GM23248 (cell line): ENCODE results near the gene CCDC183.

Experiments used
- EZH2 ChIP-seq: fragments of 200-600 bp; sonication (generic); IDR thresholded peaks from 2 replicates; pipeline ENCODE4 v1.6.1; 2018; ENCODE audit warnings: antibody characterized with exemption, mild to moderate bottlenecking; ENCODE audit not compliant: insufficient read depth, poor library complexity, severe bottlenecking
- EZH2phosphoT487 ChIP-seq: fragments of 200-600 bp; sonication (generic); IDR thresholded peaks from 2 replicates; pipeline ENCODE4 v1.6.1; 2018; ENCODE audit warnings: antibody characterized with exemption, moderate library complexity, mild to moderate bottlenecking, low read depth; ENCODE audit not compliant: insufficient read depth

DNA sequence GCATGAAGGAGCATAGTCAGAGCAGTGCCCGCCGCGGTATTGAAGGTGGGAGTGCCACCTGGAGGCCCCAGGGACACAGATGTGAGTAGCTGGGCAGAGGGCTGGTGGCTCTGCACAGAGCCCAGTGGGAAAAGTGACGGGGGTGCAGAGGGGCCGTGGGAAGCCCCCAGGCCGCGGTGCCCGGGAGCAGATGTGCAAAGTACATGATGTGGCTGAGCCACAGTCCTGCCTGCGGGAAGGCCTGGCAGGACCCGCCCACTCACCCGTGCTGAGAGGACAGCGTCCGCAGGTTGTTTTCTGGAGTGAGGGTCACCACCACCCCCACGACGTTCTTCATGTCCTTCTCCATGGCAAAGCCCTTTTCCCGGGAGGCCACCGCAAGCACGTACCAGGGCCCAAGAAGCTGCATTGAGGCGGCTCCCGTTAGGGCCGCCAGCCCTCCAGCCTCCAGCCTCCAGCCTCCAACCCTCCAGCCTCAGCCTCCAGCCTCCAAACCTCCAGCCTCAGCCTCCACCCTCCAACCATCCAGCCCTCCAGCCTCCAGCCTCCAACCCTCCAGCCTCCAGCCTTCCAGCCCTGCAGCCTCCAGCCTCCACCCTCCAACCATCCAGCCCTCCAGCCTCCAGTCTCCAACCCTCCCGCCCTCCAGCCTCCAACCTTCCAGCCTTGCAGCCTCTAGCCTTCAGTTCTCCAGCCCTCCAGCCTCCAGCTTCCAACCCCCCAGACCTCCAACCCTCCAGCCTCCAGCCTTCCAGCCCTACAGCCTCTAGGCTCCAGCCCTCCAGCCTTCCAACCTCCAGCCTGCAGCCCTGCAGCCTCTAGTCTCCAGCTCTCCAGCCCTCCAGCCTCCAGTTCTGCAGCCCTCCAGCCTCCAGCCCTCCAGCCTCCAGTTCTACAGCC, 48.7 kb upstream of the CCDC183 start:
- TF ChIP-seq EZH2 (no peak), EZH2phosphoT487 (no peak)
